GM12892 (cell line): ENCODE measurements around the gene MRPL39.

Source experiments
- POLR2A ChIP-seq: IDR thresholded peaks from 2 replicates; pipeline ENCODE4 v1.6.1; 2011; ENCODE audit warnings: low read depth, low read length, control low read depth
- POLR2AphosphoS5 ChIP-seq: IDR thresholded peaks from 2 replicates; pipeline ENCODE4 v1.6.1; 2011; ENCODE audit warnings: low read depth, low read length, control low read depth
- TAF1 ChIP-seq: IDR thresholded peaks from 2 replicates; pipeline ENCODE4 v1.6.1; 2011; ENCODE audit warnings: low read depth, mild to moderate bottlenecking, control low read depth, low read length, borderline replicate concordance

GRCh38 chr21:25586326-25586725 lies 21.0 kb downstream of the MRPL39 start:
- TF ChIP-seq POLR2A (peak; percentile 51), POLR2AphosphoS5 (peak; percentile 81; the same call in 1 of the 2 replicates), TAF1 (no peak)
